Renal pelvis (tissue), 4 donors: ENCODE results near the gene CEP126. TPM values are rescaled to one million over a fixed set of nuclear protein-coding genes. Genes with fewer than 3 reads are reported as not detected.

Source experiments
- DNase-seq: peaks from one replicate; pipeline ENCODE4 v3.0.0-alpha.2; 2013
- polyA plus RNA-seq, 3 donors: library from polyadenylated mRNA; unstranded; fragments of 120-200 nt; gene quantifications; one replicate each; pipeline ENCODE4 v1.2.1, GENCODE V29; 2013; ENCODE audit not compliant: insufficient read length in 3 of 3

The CEP126 gene
- polyA plus RNA-seq, 3 donors: 2.9 to 7.3 (median 5.8) TPM

DNA sequence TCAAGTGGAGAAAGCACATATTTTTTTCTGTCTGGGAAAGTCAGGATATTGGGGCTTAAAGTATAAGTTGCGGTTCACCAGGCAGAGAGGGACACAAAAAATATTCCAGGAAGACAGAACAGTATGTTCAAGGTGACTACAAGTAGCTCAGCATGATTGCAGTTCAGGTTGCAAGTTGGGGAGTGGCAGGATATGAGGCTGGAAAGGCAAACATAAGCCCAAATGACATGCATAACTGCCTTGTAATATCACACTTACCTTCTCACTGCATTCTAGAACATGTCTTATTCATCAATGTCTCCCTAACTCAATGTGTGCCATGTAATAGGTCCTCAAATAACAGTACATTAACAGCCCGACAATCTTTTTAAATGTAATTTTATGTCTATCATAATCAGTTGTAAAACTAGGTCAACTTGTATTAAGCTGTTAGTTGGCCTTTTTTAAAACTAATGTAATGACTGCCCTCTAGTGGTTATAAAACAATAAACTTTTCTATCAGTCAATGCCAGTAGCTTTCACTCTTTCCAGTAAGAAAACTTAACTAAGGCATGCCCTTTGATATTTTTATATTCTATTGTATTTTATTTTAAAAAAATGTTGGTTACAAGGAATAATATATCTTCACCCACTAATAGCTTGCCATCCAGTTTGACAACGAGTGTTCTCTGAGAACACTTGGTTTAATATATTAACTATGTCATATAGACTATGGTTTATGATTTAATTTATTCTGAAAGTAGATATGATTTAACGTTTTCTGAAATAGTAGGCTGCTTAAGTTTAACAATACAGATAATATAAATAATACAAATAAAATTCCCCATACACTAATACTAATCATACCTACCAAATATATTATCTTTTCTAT lies 93.0 kb downstream of the CEP126 start:
- peak; percentile 39 for DNase-seq

GRCh38 chr11:102010776-102011494 lies 96.1 kb downstream of the CEP126 start:
- no peak for DNase-seq

DNA sequence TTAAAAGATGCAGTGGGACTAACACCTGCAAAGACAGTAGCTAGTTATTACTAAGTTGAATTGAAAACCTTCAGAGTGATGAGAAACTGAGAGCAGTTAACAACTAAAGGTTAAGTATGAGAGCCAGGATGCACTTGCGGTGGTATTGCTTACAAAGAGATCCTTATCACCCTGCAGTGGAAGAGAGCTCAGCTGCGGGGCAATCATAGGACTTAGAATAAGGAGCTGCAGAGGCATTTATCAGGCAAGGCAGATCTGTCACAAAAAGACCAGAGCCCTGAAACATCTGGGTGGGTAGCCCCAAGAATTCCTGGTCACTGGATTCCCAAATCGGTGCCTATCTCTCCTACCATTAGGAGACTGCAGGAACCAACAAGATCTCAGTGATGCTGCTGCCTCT lies 98.1 kb downstream of the CEP126 start:
- DNase-seq: no peak

DNA sequence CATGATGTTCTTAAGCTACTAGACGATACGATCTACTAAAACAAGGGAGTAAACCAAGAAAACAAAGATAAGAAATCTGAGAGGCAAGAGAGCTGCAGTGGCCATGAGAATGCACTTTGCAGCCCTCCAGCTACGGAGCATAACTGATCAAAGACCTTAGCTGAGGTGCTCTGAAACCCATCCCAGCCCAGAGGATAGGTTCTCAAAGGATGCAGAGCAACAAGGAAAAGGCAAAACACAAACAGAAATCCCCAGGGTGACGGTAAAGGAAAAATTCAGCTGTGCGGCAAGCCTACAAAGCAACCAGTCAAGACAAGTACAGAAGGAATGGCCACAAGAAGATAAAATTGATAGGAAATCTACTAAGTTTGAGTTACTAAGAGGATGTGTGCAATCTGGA lies 99.9 kb downstream of the CEP126 start:
- no peak for DNase-seq

DNA sequence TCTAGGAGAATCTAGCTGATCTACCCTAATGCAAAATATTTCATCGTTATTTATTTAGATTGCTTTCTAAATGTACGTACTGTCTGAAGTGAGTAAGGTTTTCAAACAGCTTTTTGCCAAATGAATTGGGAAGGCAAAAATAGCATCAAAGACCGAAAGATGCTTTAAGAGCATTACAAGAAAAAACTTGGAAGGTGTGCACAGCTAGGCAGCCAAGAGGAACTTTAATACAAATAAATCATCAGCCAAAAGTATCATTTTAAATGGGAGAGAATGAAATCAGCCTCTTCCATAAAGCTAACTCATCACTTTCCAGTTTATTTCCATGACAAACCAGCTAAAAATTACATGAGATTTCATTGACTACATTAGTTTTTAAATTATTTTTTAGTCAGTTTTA lies 102.2 kb downstream of the CEP126 start:
- DNase-seq: no peak

- DNase-seq: no peak
Measured at GRCh38 chr11:102026217-102026616, 111.4 kb downstream of the CEP126 start.

GRCh38 chr11:102026959-102027358 lies 112.1 kb downstream of the CEP126 start:
- DNase-seq: no peak

GRCh38 chr11:102036757-102037156 lies 121.9 kb downstream of the CEP126 start:
- DNase-seq: no peak

DNA sequence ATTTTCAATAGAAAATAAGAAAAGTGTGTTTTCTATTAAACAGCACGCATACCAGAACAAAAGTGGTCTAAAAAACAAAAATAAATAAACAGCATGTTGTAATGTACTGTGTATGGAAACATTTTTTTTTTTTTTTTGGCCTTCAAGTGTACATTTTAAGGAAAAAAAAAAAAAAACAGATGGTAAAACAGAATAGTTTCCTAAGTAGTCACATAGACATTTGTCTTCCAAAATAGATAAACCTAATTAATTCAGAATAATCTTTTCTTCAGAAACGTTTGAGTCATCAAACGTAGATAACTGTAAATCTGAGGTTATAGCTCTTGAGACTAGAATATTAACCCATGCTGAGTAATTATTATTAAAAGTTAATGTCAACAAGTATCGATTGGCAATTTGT lies 132.0 kb downstream of the CEP126 start:
- DNase-seq: no peak

DNA sequence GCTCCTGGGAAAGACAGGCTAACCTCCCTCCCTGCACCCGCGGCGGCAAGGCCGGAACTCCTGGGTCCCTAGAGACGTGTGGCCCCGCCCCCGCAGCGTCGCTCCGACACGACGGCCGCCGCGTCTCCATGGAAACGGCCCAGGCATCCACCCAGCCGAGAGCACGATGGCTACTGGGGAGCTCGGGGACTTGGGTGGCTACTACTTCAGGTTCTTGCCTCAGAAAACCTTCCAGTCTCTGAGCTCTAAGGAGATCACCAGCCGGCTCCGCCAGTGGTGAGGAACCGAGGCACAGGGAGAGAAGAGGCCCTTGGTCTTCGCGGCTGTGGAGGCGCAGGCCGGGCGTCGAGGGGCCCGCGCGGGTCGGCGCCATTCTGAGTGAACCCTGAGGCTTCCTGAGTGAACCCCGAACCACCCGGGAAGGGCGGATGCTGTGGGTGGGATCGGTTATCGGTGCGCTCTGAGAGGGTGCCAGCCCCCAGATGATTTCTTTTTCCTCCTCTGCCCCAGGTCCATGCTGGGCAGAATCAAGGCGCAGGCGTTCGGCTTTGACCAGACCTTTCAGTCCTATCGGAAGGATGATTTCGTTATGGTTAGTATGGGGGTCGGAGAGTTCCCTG lies 132.6 kb downstream of the CEP126 start, which contains the start of gene CFAP300:
CFAP300 (plus strand) TSS at position 133 of the 620 bp plus-strand sequence; CDS start at position 167, 34 bp downstream.
- peak; percentile 77 for DNase-seq

Other genes starting within 250 kb of the CEP126 start
- gene ANGPTL5, start 1.5 kb downstream of the CEP126 start, polyA plus RNA-seq: under 1 TPM in 1 of 3 donors, not detected in 2; 0.19 TPM
- gene CFAP300, start 132.4 kb downstream of the CEP126 start, polyA plus RNA-seq: 1 to 10 TPM; 4.3 to 6.8 (median 5.6) TPM
- gene YAP1, start 195.4 kb downstream of the CEP126 start, polyA plus RNA-seq: 100 to 1,000 TPM; 171 to 191 (median 190) TPM